Gastroesophageal sphincter (tissue), 3 donors: Measurements from ENCODE around the gene FARSA.

Source experiments
- CTCF ChIP-seq, 4 experiments: fragments of 200-600 bp in 2 of 4; fragments of 450-650 bp in 2 of 4; sonication (generic) in 1 of 4; IDR thresholded peaks; one replicate each; pipeline ENCODE4 v1.5.1; 2017 to 2019; ENCODE audit warnings: antibody characterized with exemption in 4 of 4, mild to moderate bottlenecking in 2 of 4, moderate library complexity in 2 of 4
- EP300 ChIP-seq: sonication (generic); formaldehyde crosslinking; IDR thresholded peaks from one replicate; pipeline ENCODE4 v1.6.1; 2017; ENCODE audit warnings: antibody characterized with exemption, mild to moderate bottlenecking

- TF ChIP-seq CTCF (IDR thresholded peaks at IDR 0.05): no peak
- no peak for TF ChIP-seq EP300
Observed at GRCh38 chr19:12952488-12953137, 19.1 kb upstream of the FARSA start.
